GM18517 (cell line): ENCODE results near the gene FTSJ3.

Experiments
- ATAC-seq: cut with Tn5 transposase; IDR thresholded peaks from one replicate; pipeline ENCODE4 v1.9.1; 2021; ENCODE audit warnings: mild to moderate bottlenecking, moderate library complexity; ENCODE audit not compliant: unreplicated experiment

Gene FTSJ3

DNA sequence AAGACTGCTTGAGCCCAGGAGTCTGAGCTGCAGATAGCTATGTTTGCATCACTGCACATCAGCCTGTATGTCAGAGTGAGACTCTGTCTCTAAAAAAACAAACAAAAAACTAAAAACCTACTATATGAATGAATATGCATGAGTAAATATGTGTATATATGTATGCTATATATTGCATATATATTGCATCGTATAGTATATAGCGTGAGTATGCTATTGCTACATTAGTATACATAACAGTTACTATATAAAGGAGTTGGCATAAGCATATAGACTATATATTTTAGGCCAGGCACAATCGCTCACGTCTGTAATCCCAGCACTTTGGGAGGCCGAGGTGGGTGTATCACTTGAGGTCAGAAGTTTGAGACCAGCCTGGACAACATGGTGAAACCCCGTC is 37.4 kb downstream of the FTSJ3 start:
- ATAC-seq, result no peak

DNA sequence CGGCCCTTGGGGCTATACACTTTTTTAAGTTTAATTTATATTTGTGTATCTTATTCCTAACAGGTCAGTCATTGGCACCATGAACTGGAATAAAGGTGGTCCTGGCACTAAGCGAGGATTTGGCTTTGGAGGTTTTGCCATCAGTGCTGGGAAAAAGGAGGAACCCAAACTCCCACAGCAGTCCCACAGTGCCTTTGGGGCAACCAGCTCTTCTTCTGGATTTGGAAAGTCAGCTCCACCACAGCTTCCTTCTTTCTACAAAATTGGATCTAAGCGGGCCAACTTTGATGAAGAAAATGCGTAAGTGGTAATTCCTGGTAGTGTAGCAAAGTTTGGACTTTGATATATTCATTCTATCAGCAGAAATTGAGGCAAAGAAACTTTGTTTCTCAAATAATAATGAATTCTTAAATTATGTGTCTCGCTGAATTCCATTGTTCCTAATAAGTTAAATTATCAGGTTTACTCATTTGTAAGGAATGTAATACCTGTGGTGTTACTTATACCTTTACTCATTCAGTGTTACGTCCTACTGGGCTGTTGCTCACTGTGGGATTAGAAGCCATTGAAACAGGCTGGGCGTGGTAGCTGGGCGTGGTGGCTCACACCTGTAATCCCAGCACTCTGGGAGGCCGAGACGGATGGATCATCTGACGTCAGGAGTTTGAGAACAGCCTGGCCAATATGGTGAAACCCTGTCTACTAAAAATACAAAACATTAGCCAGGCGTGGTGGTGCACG is 40.3 kb downstream of the FTSJ3 start:
- ATAC-seq, result no peak

DNA sequence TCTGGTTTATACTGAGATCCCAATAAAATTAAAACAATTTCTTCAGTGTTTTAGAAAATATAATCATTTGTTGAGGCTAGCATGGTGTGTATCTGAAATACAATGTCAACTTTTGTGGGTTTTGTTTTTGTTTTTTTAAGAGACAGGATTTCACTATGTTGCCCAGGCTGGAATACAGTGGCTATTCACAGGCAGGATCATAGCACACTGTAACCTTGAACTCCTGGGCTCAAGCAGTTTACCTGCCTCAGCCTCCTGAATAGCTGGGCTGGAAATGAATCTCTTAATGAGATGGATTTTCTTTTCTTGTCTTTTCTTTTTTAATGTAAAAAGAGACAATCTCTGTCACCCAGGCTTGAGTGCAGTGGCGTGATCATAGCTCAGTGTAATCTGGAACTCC is 41.3 kb downstream of the FTSJ3 start:
- no peak for ATAC-seq

DNA sequence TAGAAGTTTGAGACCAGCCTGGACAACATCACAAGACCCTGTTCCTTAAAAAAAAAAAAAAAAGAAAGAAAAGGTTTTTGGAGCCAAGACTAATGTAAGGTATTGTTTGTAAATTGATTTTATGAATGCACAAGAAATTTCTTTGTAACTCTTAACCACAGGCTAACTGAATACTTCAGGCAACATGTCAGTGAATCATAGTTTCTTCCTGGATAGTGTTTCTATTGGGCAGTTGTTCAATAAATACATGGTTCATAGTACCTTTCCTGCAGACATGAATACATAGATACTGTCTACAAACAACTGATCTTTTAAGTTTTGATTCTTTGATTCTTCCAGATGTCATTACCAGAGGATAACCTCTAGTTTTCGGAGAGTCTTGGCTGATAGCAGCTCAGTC is 41.9 kb downstream of the FTSJ3 start:
- ATAC-seq, result no peak

DNA sequence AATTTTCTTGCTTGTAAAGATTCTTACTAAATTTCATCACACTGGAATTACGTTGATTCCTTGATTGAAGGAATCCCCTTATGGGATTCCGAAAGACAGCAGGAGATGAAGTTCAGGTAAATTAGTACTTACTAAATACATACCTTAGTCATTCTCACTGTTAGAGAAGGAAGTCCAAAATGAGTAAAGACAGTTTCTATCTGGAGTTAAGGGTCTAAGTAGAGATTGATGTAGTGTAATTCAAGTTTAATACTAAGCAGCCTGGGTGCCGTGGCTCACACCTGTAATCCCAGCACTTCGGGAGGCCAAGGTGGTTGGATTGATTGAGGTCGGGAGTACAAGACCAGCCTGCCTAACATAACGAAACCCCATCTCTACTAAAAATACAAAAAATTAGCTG is 43.9 kb downstream of the FTSJ3 start:
- no peak for ATAC-seq

DNA sequence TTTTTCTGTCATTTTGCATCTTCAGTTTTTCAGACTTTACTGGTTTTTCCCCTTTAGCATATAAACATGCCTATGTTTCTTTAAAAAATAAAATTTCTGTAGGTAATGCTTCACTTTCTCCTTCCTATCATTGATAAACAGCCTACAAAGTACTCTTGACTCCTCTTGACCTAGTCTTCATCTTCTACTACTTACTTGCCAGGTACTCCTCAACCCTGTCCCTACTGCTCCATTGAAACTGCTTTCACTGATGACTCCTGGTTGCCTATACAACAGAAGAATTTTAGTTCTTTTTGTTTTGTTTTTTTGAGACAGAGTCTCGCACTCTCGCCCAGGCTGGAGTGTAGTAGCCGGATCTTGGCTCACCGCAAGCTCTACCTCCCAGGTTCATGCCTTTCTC is 46.5 kb downstream of the FTSJ3 start:
- ATAC-seq, result no peak

DNA sequence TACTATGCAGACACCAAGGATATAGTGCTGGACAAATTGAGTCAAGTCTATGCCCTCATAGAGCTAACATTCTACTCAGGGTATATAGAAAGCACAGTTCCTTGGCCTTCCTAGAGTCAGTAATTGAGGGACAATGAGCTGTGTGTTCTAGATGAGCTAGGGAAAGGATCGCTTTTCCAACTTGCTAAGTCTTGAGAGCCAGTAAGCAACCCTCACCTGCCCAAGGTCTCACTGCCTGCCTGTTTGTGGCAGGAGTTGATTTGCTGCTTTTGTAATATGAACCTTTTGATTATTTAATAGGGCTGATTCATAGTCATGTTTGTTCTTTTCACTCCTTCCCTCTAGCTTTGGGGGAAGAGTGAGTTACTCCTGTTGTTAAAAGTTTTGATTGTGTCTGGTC is 47.0 kb downstream of the FTSJ3 start:
- ATAC-seq, result no peak

DNA sequence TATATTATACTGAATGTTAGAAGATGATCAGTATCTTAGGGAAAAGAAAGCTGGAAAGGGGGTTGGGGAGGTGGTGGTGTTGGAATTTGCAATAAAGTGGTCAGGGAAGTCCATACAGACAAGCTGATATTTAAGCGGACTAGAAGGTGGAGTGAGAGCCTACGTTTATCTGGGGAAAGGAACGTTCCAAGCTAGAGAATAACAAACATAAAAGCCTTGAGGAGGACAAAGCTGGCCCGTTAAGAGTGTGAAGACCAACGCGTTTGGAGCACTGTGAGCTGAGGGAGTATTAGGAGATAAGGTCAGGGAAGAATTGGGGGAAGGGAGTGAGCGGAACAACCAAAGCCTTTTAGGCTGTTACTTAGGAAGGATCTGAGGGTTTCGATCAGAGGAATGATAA is 52.0 kb downstream of the FTSJ3 start:
- no peak for ATAC-seq

DNA sequence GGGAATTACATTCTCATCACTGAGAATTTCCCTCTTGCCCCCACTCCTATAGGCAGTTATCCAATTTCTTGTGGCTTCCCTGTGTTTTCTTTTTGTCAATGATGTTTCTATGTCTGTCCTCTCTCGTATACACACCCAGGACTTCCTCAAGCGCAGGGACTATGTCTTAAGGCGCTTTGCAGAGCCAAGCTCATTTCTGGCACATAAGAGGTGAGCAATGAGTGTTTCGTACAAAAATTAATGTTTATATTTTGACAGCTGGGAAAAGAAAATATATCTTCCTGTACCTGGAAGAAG is 52.5 kb downstream of the FTSJ3 start:
- ATAC-seq, result no peak

DNA sequence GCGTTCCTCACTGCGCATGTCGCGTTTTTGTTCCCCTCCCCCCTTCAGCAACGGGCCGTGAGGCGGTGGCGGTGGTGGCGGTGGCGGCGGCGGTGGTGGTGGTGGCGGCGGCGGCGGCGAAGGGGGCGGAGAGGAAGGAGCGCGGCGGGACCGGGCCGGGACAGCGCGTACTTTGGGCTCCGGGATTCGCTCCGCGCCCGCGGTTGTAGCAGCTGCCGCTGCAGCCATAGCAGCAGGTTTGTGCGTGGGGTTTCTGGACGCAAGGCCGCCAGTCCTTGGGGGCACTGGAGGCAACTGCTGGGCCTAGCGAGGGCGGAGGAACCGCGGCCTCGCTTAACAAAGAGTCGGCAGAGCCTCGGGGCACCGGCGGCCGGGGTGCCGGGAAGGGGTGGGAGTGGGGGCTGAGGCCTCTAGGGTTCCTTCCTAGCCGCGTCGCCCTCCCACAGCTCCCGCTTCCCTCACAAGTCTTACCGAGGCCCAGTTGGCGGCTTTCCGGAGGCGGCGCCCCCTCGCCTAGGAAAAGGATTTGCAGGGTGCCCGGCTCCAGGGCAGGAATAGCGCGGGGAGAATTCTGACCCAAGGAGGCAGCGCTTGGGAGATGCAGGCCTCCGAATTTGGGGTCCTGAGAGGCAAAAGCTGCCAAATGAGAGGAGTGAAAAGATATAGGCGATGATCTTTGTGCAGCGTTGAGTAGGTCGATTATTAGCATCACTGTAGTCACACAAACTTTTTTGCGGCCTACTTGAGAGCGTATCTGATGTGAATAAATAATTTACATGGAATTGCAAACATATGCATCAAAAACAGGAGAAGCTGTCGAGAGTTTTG is 53.1 kb downstream of the FTSJ3 start, which contains the start of gene DDX42:
TSS of gene DDX42 (plus strand) at position 30 of the 828 bp plus-strand sequence. CDS start 12,880 bp downstream, outside the sequence.
- ATAC-seq, result no peak

DNA sequence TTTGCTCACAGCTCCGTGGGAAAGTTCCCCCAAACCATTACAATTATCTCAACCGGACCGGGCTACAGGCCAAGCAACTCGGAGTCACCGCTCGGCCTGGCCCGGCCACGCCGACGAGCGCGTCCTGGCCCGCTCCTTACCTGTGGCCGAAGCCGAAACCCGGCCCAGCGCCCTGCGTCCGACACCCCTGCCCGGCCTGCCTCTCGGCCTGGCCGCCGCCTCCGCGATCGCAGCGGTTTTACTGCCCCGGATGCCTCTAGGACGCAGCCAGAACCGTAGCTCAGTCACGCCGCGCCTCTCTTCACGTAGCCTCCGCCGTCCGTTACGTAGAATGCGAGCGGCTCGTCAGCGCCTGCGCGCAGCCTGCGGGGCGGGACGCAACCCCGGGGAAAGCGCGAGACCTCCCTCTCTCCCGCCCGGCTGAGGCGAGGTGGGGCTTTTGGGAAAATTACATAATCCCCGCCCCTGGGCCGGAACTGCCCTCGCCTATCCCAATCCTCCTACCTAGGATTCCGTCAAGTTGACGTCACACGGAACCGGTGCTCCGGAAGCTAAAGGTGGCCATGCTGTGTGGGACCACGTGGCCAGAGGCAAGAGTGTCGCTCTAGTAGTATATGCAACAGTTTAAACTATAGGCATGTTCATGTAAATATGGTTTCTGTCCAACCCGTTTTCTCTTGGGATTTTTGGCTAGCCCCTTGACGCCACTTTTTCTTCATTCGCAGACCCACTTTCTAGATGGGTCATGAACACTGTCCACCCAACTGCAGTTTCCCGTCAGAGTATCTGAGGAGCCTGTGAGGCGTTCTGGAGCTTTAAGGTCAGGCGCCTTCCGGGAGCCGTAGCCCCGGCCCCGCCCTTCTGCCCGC is 54.0 kb downstream of the FTSJ3 start, which contains the start of gene CCDC47:
TSS of gene CCDC47 (minus strand) at position 326 of the 869 bp plus-strand sequence. CDS start 7,422 bp downstream, outside the sequence.
- peak; percentile 91 for ATAC-seq

DNA sequence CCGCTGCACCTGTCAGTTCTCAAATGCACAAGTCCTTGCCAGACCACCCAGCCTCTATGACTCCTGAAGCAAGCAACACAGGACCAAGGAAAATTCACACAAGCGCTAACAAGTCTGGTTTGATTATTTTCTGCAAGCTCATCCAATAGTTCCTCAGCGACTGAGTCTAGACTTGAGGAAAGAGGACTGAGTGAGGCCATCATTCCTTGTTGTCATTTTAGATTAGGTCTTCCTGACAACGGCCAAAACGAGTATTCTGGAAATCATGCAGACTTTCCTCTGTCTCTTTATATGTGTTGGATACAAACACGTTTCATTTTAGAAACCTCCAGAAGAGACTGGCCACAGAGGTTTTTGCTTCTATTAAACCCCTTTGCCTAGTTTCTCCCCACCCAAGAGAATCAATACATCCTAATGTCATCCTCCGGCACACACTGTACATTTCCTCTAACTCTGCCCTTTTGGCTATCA is 54.6 kb downstream of the FTSJ3 start:
- no peak for ATAC-seq
